Tibial nerve (tissue), 4 donors: ENCODE results near the gene PICK1.

Experiments used
- CTCF ChIP-seq, 5 experiments: fragments of 200-600 bp in 3 of 5; fragments of 450-650 bp in 2 of 5; sonication (generic) in 3 of 5; IDR thresholded peaks; one replicate each; pipeline ENCODE4 v1.5.1; 2016 to 2019; ENCODE audit warnings: antibody characterized with exemption in 5 of 5, mild to moderate bottlenecking in 3 of 5, moderate library complexity in 2 of 5
- EP300 ChIP-seq, 2 donors: sonication (generic); formaldehyde crosslinking; IDR thresholded peaks; one replicate each; pipeline ENCODE4 v1.6.1; 2017; ENCODE audit warnings: antibody characterized with exemption in 2 of 2, mild to moderate bottlenecking in 1 of 2
- POLR2A ChIP-seq, 2 donors: fragments of 450-650 bp; IDR thresholded peaks; one replicate each; pipeline ENCODE4 v1.6.1; 2017; ENCODE audit warnings: antibody characterized with exemption in 2 of 2, mild to moderate bottlenecking in 2 of 2, moderate library complexity in 2 of 2

GRCh38 chr22:38029370-38029769, 27.8 kb upstream of the PICK1 start:
- TF ChIP-seq CTCF (IDR thresholded peaks at IDR 0.05) (no peak), EP300 (IDR thresholded peaks at IDR 0.05) (no peak), POLR2A (IDR thresholded peaks at IDR 0.05) (no peak)
